Measurements from ENCODE around the gene KLC4.

KLC4 gene

GRCh38 chr6:43090559-43090956 lies 31.1 kb downstream of the KLC4 start:
- H3K4me1 Mint-ChIP-seq (ENCODE audit: low read depth): peaks cover 13% of the 10 kb centered on the region
- H3K4me3 Mint-ChIP-seq: no peak overlapping the region
- no peaks in the 10 kb centered on the region for H3K9me3 Mint-ChIP-seq (ENCODE audit: low read depth)
- no peaks in the 10 kb centered on the region for H3K36me3 Mint-ChIP-seq
- H3K27ac Mint-ChIP-seq: no peak overlapping the region
- no peaks in the 10 kb centered on the region for H3K27me3 Mint-ChIP-seq

DNA sequence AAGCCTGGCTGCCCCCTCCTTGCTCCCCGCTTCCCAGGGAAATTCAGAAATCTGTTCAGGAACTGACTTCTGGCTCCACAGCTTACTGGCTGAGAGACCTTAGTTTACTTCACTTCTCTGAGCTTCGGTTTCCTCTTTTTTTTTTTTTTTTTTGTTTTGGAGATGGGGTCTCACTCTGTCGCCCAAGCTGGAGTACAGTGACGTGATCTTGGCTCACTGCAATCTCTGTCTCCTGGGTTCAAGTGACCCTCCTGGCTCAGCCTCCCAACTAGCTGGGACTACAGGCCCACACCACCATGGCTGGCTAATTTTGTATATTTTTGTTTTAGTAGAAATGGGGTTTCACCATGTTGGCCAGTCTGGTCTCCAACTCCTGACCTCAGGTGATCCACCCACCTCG lies 31.6 kb downstream of the KLC4 start:
- Mint-ChIP-seq H3K4me1 (ENCODE audit: low read depth) (peaks cover 13% of the 10 kb centered on the region), H3K36me3 (no peaks in the 10 kb centered on the region), H3K27me3 (no peaks in the 10 kb centered on the region), H3K4me3 (no peak overlapping the region), H3K27ac (no peak overlapping the region), H3K9me3 (ENCODE audit: low read depth) (no peaks in the 10 kb centered on the region)

DNA sequence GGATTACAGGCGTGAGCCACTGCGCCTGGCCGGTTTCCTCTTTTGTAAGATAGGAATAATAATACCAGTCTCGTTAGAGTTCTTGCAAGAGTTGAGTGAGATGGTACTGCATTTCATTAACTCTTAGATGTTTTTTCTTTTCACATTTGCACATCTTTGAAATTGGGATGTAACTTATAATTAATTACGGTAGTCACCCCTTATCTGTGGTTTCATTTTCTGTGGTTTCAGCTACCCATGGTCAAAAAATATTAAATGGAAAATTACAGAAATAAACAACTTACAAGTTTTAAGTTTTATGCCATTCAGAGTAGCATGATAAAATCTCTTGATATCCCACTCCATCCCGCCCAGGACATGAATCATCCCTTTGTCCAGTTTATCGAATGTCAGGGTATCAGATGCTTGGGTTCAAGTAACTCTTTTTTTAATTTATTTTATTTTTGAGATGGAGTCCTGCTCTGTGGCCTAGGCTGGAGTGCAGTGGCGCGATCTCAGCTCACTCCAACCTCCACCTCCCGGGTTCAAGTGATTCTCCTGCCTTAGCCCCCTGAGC lies 32.1 kb downstream of the KLC4 start:
- Mint-ChIP-seq H3K4me3 (no peak overlapping the region), H3K9me3 (ENCODE audit: low read depth) (no peaks in the 10 kb centered on the region), H3K4me1 (ENCODE audit: low read depth) (peaks cover 13% of the 10 kb centered on the region), H3K36me3 (no peaks in the 10 kb centered on the region), H3K27ac (no peak overlapping the region), H3K27me3 (no peaks in the 10 kb centered on the region)

DNA sequence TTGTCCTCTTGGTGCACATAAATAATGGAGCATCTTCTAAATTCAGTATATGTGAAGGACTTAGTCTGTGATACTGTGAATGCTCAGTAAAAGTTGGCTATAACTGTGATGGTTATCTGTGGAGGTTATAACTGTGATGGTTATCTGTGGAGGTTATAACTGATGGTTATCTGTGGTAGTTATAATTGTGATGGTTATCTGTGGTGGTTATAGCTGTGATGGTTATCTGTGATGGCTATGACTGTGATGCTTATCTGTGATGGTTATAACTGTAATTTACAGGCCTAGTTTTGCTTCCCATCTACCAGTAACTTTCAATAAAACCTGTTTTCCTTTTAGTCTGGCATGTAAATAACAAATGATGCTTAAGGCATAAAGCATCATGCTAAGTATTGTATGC lies 33.2 kb downstream of the KLC4 start:
- H3K36me3 Mint-ChIP-seq: no peaks in the 10 kb centered on the region
- peaks cover 13% of the 10 kb centered on the region for H3K4me1 Mint-ChIP-seq (ENCODE audit: low read depth)
- no peaks in the 10 kb centered on the region for H3K27me3 Mint-ChIP-seq
- no peak overlapping the region for H3K27ac Mint-ChIP-seq
- no peak overlapping the region for H3K4me3 Mint-ChIP-seq
- no peaks in the 10 kb centered on the region for H3K9me3 Mint-ChIP-seq (ENCODE audit: low read depth)

DNA sequence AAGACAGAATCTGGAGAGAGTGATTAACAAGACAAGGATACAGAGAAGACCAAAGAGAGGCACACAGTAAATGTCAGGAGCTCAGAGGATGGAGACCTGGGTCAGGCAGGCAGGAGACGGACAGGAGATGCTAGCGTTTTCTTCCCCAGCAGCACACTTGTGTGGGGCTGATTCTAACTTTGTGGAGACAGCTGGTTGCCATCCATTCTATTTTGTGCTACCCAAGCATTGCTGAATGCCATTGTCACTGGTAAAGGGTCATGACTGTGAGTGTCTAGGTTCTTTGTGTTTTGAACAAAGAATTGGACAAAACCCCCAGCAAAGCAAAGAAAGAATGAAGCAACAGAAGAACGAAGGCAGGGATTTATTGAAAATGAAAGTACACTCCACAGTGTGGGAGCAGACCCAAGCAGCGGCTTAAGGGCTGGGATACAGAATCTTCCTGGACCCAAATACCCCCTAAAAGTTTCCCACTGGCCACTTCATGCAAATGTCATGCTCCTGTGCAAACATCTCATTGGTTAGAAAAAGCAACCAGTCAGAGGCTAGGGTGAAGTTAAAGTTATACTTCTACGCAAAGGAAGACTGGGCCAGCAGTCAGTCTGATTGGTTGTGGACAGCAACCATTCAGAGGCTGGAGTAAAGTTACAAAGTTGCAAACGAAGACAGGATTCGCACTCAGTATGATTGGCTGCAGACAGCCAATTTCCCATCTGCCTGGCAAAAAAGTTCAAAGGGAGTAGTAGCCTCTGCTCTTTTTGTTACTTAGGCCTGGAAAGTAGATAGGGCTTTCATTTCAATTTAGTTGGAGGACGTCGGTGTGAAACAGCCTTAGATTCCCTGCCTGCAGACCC lies 34.2 kb downstream of the KLC4 start:
- Mint-ChIP-seq H3K27me3 (no peaks in the 10 kb centered on the region), H3K27ac (no peak overlapping the region), H3K9me3 (ENCODE audit: low read depth) (no peaks in the 10 kb centered on the region), H3K36me3 (no peaks in the 10 kb centered on the region), H3K4me3 (peak overlapping the region; percentile 35), H3K4me1 (ENCODE audit: low read depth) (peaks cover 13% of the 10 kb centered on the region)

GRCh38 chr6:43095939-43096338 lies 36.5 kb downstream of the KLC4 start:
- no peaks in the 10 kb centered on the region for H3K9me3 Mint-ChIP-seq (ENCODE audit: low read depth)
- no peaks in the 10 kb centered on the region for H3K27me3 Mint-ChIP-seq
- peaks cover 13% of the 10 kb centered on the region for H3K4me1 Mint-ChIP-seq (ENCODE audit: low read depth)
- no peaks in the 10 kb centered on the region for H3K36me3 Mint-ChIP-seq
- no peak overlapping the region for H3K27ac Mint-ChIP-seq
- H3K4me3 Mint-ChIP-seq: no peak overlapping the region

- Mint-ChIP-seq H3K27ac (no peak overlapping the region), H3K4me3 (no peak overlapping the region), H3K36me3 (no peaks in the 10 kb centered on the region), H3K9me3 (ENCODE audit: low read depth) (no peaks in the 10 kb centered on the region), H3K27me3 (no peaks in the 10 kb centered on the region), H3K4me1 (ENCODE audit: low read depth) (peaks cover 13% of the 10 kb centered on the region)
Observed at GRCh38 chr6:43096451-43097097, 37.1 kb downstream of the KLC4 start.

- Mint-ChIP-seq H3K4me1 (ENCODE audit: low read depth) (peaks cover 13% of the 10 kb centered on the region), H3K27ac (no peak overlapping the region), H3K9me3 (ENCODE audit: low read depth) (no peaks in the 10 kb centered on the region), H3K27me3 (no peaks in the 10 kb centered on the region), H3K36me3 (no peaks in the 10 kb centered on the region), H3K4me3 (no peak overlapping the region)
Observed at GRCh38 chr6:43097098-43097489, 37.7 kb downstream of the KLC4 start.

DNA sequence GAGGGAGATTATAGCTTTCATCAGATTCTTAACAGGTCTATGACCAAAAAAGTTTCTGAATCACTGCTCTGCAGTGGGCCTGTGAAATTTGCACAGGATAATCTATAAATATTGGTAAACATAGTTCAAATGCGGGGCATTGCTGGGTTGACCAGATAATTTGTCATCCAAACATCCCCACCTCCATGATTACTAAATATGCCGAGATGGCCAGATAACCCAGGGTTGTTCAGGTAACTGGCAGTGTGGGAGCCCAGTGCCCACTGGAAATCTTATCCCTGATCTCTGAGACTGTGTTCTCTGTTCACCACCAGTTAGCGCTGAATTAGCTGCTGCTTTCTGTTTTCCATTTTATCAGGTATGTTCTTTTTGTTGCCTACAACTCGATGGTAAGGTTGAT lies 38.1 kb downstream of the KLC4 start:
- H3K4me1 Mint-ChIP-seq (ENCODE audit: low read depth): peaks cover 12% of the 10 kb centered on the region
- H3K36me3 Mint-ChIP-seq: no peaks in the 10 kb centered on the region
- no peak overlapping the region for H3K4me3 Mint-ChIP-seq
- H3K9me3 Mint-ChIP-seq (ENCODE audit: low read depth): no peaks in the 10 kb centered on the region
- H3K27me3 Mint-ChIP-seq: no peaks in the 10 kb centered on the region
- no peak overlapping the region for H3K27ac Mint-ChIP-seq

GRCh38 chr6:43101497-43101896 lies 42.1 kb downstream of the KLC4 start:
- Mint-ChIP-seq H3K4me1 (ENCODE audit: low read depth) (peaks cover 9% of the 10 kb centered on the region), H3K27ac (no peak overlapping the region), H3K4me3 (no peak overlapping the region), H3K27me3 (no peaks in the 10 kb centered on the region), H3K36me3 (no peaks in the 10 kb centered on the region), H3K9me3 (ENCODE audit: low read depth) (no peaks in the 10 kb centered on the region)

GRCh38 chr6:43103253-43103876 lies 43.9 kb downstream of the KLC4 start:
- no peaks in the 10 kb centered on the region for H3K36me3 Mint-ChIP-seq
- H3K4me3 Mint-ChIP-seq: no peak overlapping the region
- peaks cover 9% of the 10 kb centered on the region for H3K4me1 Mint-ChIP-seq (ENCODE audit: low read depth)
- no peak overlapping the region for H3K27ac Mint-ChIP-seq
- H3K9me3 Mint-ChIP-seq (ENCODE audit: low read depth): no peaks in the 10 kb centered on the region
- no peaks in the 10 kb centered on the region for H3K27me3 Mint-ChIP-seq

DNA sequence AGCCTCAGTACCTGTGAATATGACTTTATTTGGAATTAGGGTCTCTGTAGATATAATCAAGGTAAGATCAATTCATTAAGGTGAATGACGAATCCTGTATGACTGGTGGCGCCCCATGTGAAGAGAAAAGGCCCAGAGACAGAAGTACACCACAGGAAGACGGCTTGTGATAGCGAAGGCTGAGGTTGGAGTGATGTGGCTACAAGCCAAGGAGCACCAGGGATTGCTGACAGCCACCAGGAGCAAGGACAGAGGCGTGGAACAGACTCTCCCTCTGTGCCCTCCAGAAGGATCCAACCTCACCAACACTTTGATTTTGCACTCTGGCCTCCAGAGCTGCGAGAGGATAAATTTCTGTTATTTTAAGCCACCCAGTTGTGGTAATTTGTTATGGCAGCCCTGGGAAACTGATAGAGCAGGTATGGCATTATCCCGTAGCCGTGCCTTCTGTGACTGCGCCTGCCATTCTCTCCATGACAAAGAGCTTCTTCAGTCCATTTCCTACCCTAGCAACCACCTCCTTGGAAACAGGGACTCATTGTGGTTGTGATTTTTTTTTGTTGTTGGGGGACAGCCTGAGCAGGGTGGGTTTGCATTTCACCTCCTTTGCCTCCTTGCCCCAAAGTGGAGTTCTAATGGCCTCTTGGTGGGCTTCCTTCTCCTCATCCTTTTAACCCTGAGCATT lies 46.2 kb downstream of the KLC4 start:
- Mint-ChIP-seq H3K4me1 (ENCODE audit: low read depth) (peaks cover 9% of the 10 kb centered on the region), H3K27me3 (no peaks in the 10 kb centered on the region), H3K4me3 (no peak overlapping the region), H3K36me3 (no peaks in the 10 kb centered on the region), H3K9me3 (ENCODE audit: low read depth) (no peaks in the 10 kb centered on the region), H3K27ac (no peak overlapping the region)

GRCh38 chr6:43107344-43108062 lies 48.1 kb downstream of the KLC4 start:
- peak overlapping the region; percentile 28 for H3K27ac Mint-ChIP-seq
- H3K4me1 Mint-ChIP-seq (ENCODE audit: low read depth): peaks cover 9% of the 10 kb centered on the region
- H3K9me3 Mint-ChIP-seq (ENCODE audit: low read depth): no peaks in the 10 kb centered on the region
- H3K4me3 Mint-ChIP-seq: no peak overlapping the region
- no peaks in the 10 kb centered on the region for H3K27me3 Mint-ChIP-seq
- H3K36me3 Mint-ChIP-seq: no peaks in the 10 kb centered on the region
